Naive B cell (primary cell): ENCODE data around the gene ARL2BP. TPM values are rescaled to one million over a fixed set of nuclear protein-coding genes. Genes with fewer than 3 reads are reported as not detected.
A peak's percentile ranks its signal among the peaks of the same experiment; 100 is the strongest.
"Not testable (repeated sequence)": the region's sequence is repeated elsewhere in the genome, so short reads cannot be mapped to it uniquely, and the experiment has no call there.

Source experiments
- ATAC-seq, 2 donors: fragments of 150-1000 bp; cut with Tn5 transposase; 2 replicates each; pipeline ENCODE4 v1.10.0; 2021; ENCODE audit warnings: low read depth in 2 of 2, mild to moderate bottlenecking in 2 of 2, moderate library complexity in 2 of 2
- DNase-seq: peaks from one replicate; pipeline ENCODE4 v3.0.0; 2022
- H3K27ac Mint-ChIP-seq, 6 donors: one replicate each; pipeline ENCODE4 v1.8.0; 2020 to 2022; ENCODE audit warnings: mild to moderate bottlenecking in 6 of 6, mixed read lengths in 6 of 6, moderate library complexity in 5 of 6, inconsistent platforms in 2 of 6
- H3K27me3 Mint-ChIP-seq, 3 donors: one replicate each; pipeline ENCODE4 v1.8.0; 2021 to 2022; ENCODE audit warnings: mixed read lengths in 3 of 3, mild to moderate bottlenecking in 1 of 3
- H3K36me3 Mint-ChIP-seq, 2 donors: one replicate each; pipeline ENCODE4 v1.8.0; 2020 to 2022; ENCODE audit warnings: mixed read lengths in 2 of 2, inconsistent platforms in 1 of 2, mild to moderate bottlenecking in 1 of 2
- H3K4me1 Mint-ChIP-seq, 3 donors: one replicate each; pipeline ENCODE4 v1.8.0; 2020 to 2022; ENCODE audit warnings: mixed read lengths in 3 of 3, inconsistent platforms in 1 of 3, mild to moderate bottlenecking in 1 of 3, moderate library complexity in 1 of 3
- H3K4me3 Mint-ChIP-seq, 8 donors: one replicate each; pipeline ENCODE4 v1.8.0; 2020 to 2022; ENCODE audit warnings: mild to moderate bottlenecking in 8 of 8, mixed read lengths in 8 of 8, moderate library complexity in 8 of 8, inconsistent platforms in 2 of 8
- H3K9me3 Mint-ChIP-seq, 7 donors: one replicate each; pipeline ENCODE4 v1.8.0; 2020 to 2022; ENCODE audit warnings: mixed read lengths in 7 of 7, mild to moderate bottlenecking in 5 of 7, inconsistent platforms in 2 of 7, moderate library complexity in 1 of 7
- polyA plus RNA-seq, 6 donors: library from polyadenylated mRNA; unstranded; fragments of 300-500 nt; fragmentation: Illumina TruSeq; gene quantifications; one replicate each; pipeline ENCODE4 v1.2.3, GENCODE V29; 2021; ENCODE audit warnings: low read depth in 6 of 6

The ARL2BP gene
- polyA plus RNA-seq, 6 donors from 2014 or later = 108 to 236 (median 132) TPM

- no peak for DNase-seq
- H3K27ac Mint-ChIP-seq = peak overlapping the region in 3 of 6 donors; percentile 50 to 90 (median 75)
- peak; percentile 32 to 42 for ATAC-seq
- H3K27me3 Mint-ChIP-seq = no peaks in the 10 kb centered on the region
- H3K4me3 Mint-ChIP-seq = peak overlapping the region in 2 of 8 donors; percentile 19 to 32
- H3K36me3 Mint-ChIP-seq = peaks cover 4 to 8% of the 10 kb centered on the region in 2 donors
- peaks cover 0 to 7% (median 4%) of the 10 kb centered on the region in 3 donors for H3K4me1 Mint-ChIP-seq
- H3K9me3 Mint-ChIP-seq = no peaks in the 10 kb centered on the region
These were observed 15.4 kb downstream of the ARL2BP start for GRCh38 chr16:57260294-57260929.

GRCh38 chr16:57261806-57262205, 16.7 kb downstream of the ARL2BP start:
- no peak overlapping the region for H3K27ac Mint-ChIP-seq
- H3K4me3 Mint-ChIP-seq = peak overlapping the region in 1 of 8 donors; percentile 5
- ATAC-seq (no peak), DNase-seq (no peak)
- no peaks in the 10 kb centered on the region for H3K27me3 Mint-ChIP-seq
- peaks cover 0 to 4% of the 10 kb centered on the region in 2 donors for H3K36me3 Mint-ChIP-seq
- peaks cover 0 to 7% (median 4%) of the 10 kb centered on the region in 3 donors for H3K4me1 Mint-ChIP-seq
- no peaks in the 10 kb centered on the region for H3K9me3 Mint-ChIP-seq

- ATAC-seq = no peak
- Mint-ChIP-seq H3K27me3 (no peaks in the 10 kb centered on the region), H3K36me3 (no peaks in the 10 kb centered on the region), H3K4me1 (peaks cover 0 to 7% (median 4%) of the 10 kb centered on the region in 3 donors), H3K27ac (peak overlapping the region in 2 of 6 donors; percentile 62 to 92), H3K9me3 (no peaks in the 10 kb centered on the region), H3K4me3 (peak overlapping the region in 1 of 8 donors; percentile 16)
- DNase-seq = no peak
These were observed 17.9 kb downstream of the ARL2BP start for GRCh38 chr16:57262841-57263540.

GRCh38 chr16:57263541-57264351, 18.7 kb downstream of the ARL2BP start:
- H3K27ac Mint-ChIP-seq = no peak overlapping the region
- ATAC-seq (no peak), DNase-seq (no peak)
- H3K27me3 Mint-ChIP-seq = no peaks in the 10 kb centered on the region
- H3K4me1 Mint-ChIP-seq = peaks cover 0 to 7% (median 4%) of the 10 kb centered on the region in 3 donors
- no peaks in the 10 kb centered on the region for H3K9me3 Mint-ChIP-seq
- H3K4me3 Mint-ChIP-seq = no peak overlapping the region
- no peaks in the 10 kb centered on the region for H3K36me3 Mint-ChIP-seq

- ATAC-seq (peak; percentile 51 to 56), DNase-seq (no peak)
- Mint-ChIP-seq H3K27ac (no peak overlapping the region), H3K9me3 (no peaks in the 10 kb centered on the region), H3K4me3 (no peak overlapping the region), H3K27me3 (no peaks in the 10 kb centered on the region), H3K36me3 (no peaks in the 10 kb centered on the region), H3K4me1 (peaks cover 0 to 7% (median 4%) of the 10 kb centered on the region in 3 donors)
These were observed 19.3 kb downstream of the ARL2BP start for GRCh38 chr16:57264381-57264780.

GRCh38 chr16:57264950-57265371, 19.9 kb downstream of the ARL2BP start:
- no peaks in the 10 kb centered on the region for H3K36me3 Mint-ChIP-seq
- H3K9me3 Mint-ChIP-seq = no peaks in the 10 kb centered on the region
- H3K27ac Mint-ChIP-seq = no peak overlapping the region
- H3K27me3 Mint-ChIP-seq = no peaks in the 10 kb centered on the region
- H3K4me1 Mint-ChIP-seq = peaks cover 0 to 7% (median 4%) of the 10 kb centered on the region in 3 donors
- H3K4me3 Mint-ChIP-seq = no peak overlapping the region
- DNase-seq = no peak
- no peak for ATAC-seq

GRCh38 chr16:57265850-57266530, 20.9 kb downstream of the ARL2BP start:
- H3K4me3 Mint-ChIP-seq = no peak overlapping the region
- no peaks in the 10 kb centered on the region for H3K36me3 Mint-ChIP-seq

GRCh38 chr16:57266531-57267260, 21.6 kb downstream of the ARL2BP start:
- peak overlapping the region in 1 of 6 donors; percentile 73 for H3K27ac Mint-ChIP-seq

More at GRCh38 chr16:57265850-57266530, 20.9 kb downstream of the ARL2BP start:
- Mint-ChIP-seq H3K27me3 (no peaks in the 10 kb centered on the region), H3K4me1 (peaks cover 0 to 3% (median 0%) of the 10 kb centered on the region in 3 donors), H3K27ac (no peak overlapping the region), H3K9me3 (no peaks in the 10 kb centered on the region)
- DNase-seq = no peak
- no peak for ATAC-seq

GRCh38 chr16:57267343-57267742, 22.3 kb downstream of the ARL2BP start:
- not testable (repeated sequence) for H3K4me3 Mint-ChIP-seq, DNase-seq, H3K36me3 Mint-ChIP-seq, ATAC-seq, H3K27ac Mint-ChIP-seq, H3K9me3 Mint-ChIP-seq, H3K27me3 Mint-ChIP-seq, H3K4me1 Mint-ChIP-seq

More at GRCh38 chr16:57266531-57267260, 21.6 kb downstream of the ARL2BP start:
- Mint-ChIP-seq H3K4me1 (peaks cover 0 to 3% (median 0%) of the 10 kb centered on the region in 3 donors), H3K27me3 (no peaks in the 10 kb centered on the region), H3K4me3 (no peak overlapping the region), H3K9me3 (no peaks in the 10 kb centered on the region), H3K36me3 (no peaks in the 10 kb centered on the region)
- DNase-seq (no peak), ATAC-seq (no peak)

- ATAC-seq (no peak), DNase-seq (no peak)
- Mint-ChIP-seq H3K9me3 (no peaks in the 10 kb centered on the region), H3K4me1 (peaks cover 0 to 3% (median 0%) of the 10 kb centered on the region in 3 donors), H3K4me3 (no peak overlapping the region), H3K27me3 (no peaks in the 10 kb centered on the region), H3K27ac (no peak overlapping the region), H3K36me3 (no peaks in the 10 kb centered on the region)
These were observed 24.0 kb downstream of the ARL2BP start for GRCh38 chr16:57268804-57269800.

GRCh38 chr16:57270221-57271062, 25.4 kb downstream of the ARL2BP start:
- Mint-ChIP-seq H3K27me3 (peaks cover 0 to 3% (median 3%) of the 10 kb centered on the region in 3 donors), H3K4me1 (no peaks in the 10 kb centered on the region), H3K27ac (no peak overlapping the region), H3K9me3 (no peaks in the 10 kb centered on the region), H3K36me3 (no peaks in the 10 kb centered on the region), H3K4me3 (no peak overlapping the region)
- no peak for DNase-seq
- ATAC-seq = no peak
